HepG2 (cell line): Measurements from ENCODE around the gene ATP11B. TPM values are rescaled to one million over a fixed set of nuclear protein-coding genes. Genes with fewer than 3 reads are reported as not detected.

Experiments used
- ATAC-seq: fragments of 200-7000 bp; cut with Tn5 transposase; 3 replicates; pipeline ENCODE4 v1.9.1; 2020; ENCODE audit warnings: mild to moderate bottlenecking, moderate library complexity
- BruUV-seq: library from RNA; stranded (reverse); fragments of 400-500 nt; replicated peaks from 2 replicates; lab custom pipeline; 2021; lab: Mats Ljungman, UMichigan
- CTCF ChIA-PET: fragments of 300-600 bp; formaldehyde crosslinking; extraction: SDS; loops from one replicate; lab custom pipeline; 2021; ENCODE audit warnings: low total read pairs, inconsistent platforms, low intra/inter-chr PET ratio; lab: Yijun Ruan, JAX
- POLR2A ChIA-PET: fragments of 350-600 bp; sonication (Branson Sonifier 250); formaldehyde crosslinking; loops from one replicate; lab custom pipeline; 2020; ENCODE audit warnings: antibody characterized with exemption, inconsistent platforms; lab: Yijun Ruan, JAX
- DNase-seq: peaks from one replicate; pipeline ENCODE4 v3.0.0-alpha.2; 2015; ENCODE audit warnings: low spot score
- FAIRE-seq: peaks from 3 replicates; lab custom pipeline; 2011; peaks lifted over from hg19 to GRCh38; lab: Jason Lieb, UNC
- H2AFZ ChIP-seq: one replicate; pipeline ENCODE4 v1.6.1; 2011; ENCODE audit warnings: low read length, inconsistent platforms
- H3K27ac ChIP-seq: fragments of 300-600 bp; 3 replicates; pipeline ENCODE4 v1.8.0; 2011; ENCODE audit warnings: mixed run types, mild to moderate bottlenecking, mixed read lengths, low read length, inconsistent platforms; ENCODE audit not compliant: insufficient read depth; ENCODE audit errors: extremely low read length
- H3K27me3 ChIP-seq, 2 experiments: fragments of 200-600 bp in 1 of 2; 2 replicates in 1 of 2; 3 replicates in 1 of 2; pipeline versions ENCODE4 v1.6.0 to v1.8.0; 2011; ENCODE audit warnings: low read length in 2 of 2, mild to moderate bottlenecking in 2 of 2, moderate library complexity in 2 of 2, inconsistent platforms in 1 of 2; ENCODE audit not compliant: insufficient read depth in 2 of 2, control insufficient read depth in 1 of 2
- H3K36me3 ChIP-seq, 2 experiments: fragments of 200-600 bp in 1 of 2; replicated peaks in 1 of 2; 2 replicates in 1 of 2; 3 replicates in 1 of 2; pipeline versions ENCODE4 v1.5.1 to v1.8.0; 2011; ENCODE audit warnings: low read length in 2 of 2, inconsistent platforms in 1 of 2; ENCODE audit not compliant: insufficient read depth in 2 of 2, control insufficient read depth in 1 of 2
- H3K4me1 ChIP-seq: 2 replicates; pipeline ENCODE4 v1.5.1; 2012; ENCODE audit warnings: low read length, inconsistent platforms; ENCODE audit not compliant: insufficient read depth
- H3K4me2 ChIP-seq: 2 replicates; pipeline ENCODE4 v1.6.0; 2011; ENCODE audit warnings: low read depth, low read length, inconsistent platforms
- H3K4me3 ChIP-seq, 3 experiments: fragments of 200-600 bp in 1 of 3; sonication (generic), shearing (Covaris generic) in 1 of 3; replicated peaks in 1 of 3; 2 replicates each; pipeline ENCODE4 v1.5.1; 2011 to 2016; ENCODE audit warnings: low read length in 3 of 3, inconsistent platforms in 2 of 3, low read depth in 2 of 3, mild to moderate bottlenecking in 2 of 3, control low read depth in 1 of 3, mixed read lengths in 1 of 3; ENCODE audit not compliant: insufficient read depth in 1 of 3
- H3K79me2 ChIP-seq: one replicate; pipeline ENCODE4 v1.6.1; 2011; ENCODE audit warnings: low read length, inconsistent platforms; ENCODE audit not compliant: insufficient read depth
- H3K9ac ChIP-seq: 2 replicates; pipeline ENCODE4 v1.6.0; 2011; ENCODE audit warnings: mild to moderate bottlenecking, low read depth, low read length, inconsistent platforms; ENCODE audit not compliant: insufficient read depth
- H3K9me3 ChIP-seq: 2 replicates; pipeline ENCODE4 v1.5.1; 2012; ENCODE audit warnings: mild to moderate bottlenecking, low read length
- H4K20me1 ChIP-seq: 2 replicates; pipeline ENCODE4 v1.6.0; 2011; ENCODE audit warnings: inconsistent platforms, mild to moderate bottlenecking, low read length, moderate library complexity; ENCODE audit not compliant: insufficient read depth
- E2F2 ChIP-seq: sonication (generic); formaldehyde crosslinking; IDR thresholded peaks from 2 replicates; pipeline ENCODE4 v1.4.0; 2020; ENCODE audit warnings: missing genetic modification reagents, borderline replicate concordance
- MXI1 ChIP-seq: IDR thresholded peaks from 3 replicates; pipeline ENCODE4 v1.6.1; 2012; ENCODE audit warnings: low read depth, low read length, inconsistent platforms, borderline replicate concordance
- SMARCC2 ChIP-seq: fragments of 450-650 bp; IDR thresholded peaks from 2 replicates; pipeline ENCODE4 v1.6.1; 2017; ENCODE audit warnings: antibody characterized with exemption, mild to moderate bottlenecking
- YY1 ChIP-seq: IDR thresholded peaks from 2 replicates; pipeline ENCODE4 v1.6.1; 2011; ENCODE audit warnings: low read length, low read depth, moderate library complexity, mild to moderate bottlenecking; ENCODE audit not compliant: insufficient read depth, insufficient replicate concordance
- ZNF20 ChIP-seq: sonication (generic); formaldehyde crosslinking; IDR thresholded peaks from 2 replicates; pipeline ENCODE4 v1.4.0; 2020; ENCODE audit warnings: mild to moderate bottlenecking, moderate library complexity, missing genetic modification reagents
- ZNF232 ChIP-seq: sonication (generic); formaldehyde crosslinking; IDR thresholded peaks from 2 replicates; pipeline ENCODE4 v1.4.0; 2020; ENCODE audit warnings: missing genetic modification reagents, borderline replicate concordance
- ZNF432 ChIP-seq: sonication (generic); formaldehyde crosslinking; IDR thresholded peaks from 2 replicates; pipeline ENCODE4 v1.5.0; 2020; ENCODE audit warnings: missing genetic modification reagents, mild to moderate bottlenecking, borderline replicate concordance
- ZNF570 ChIP-seq: sonication (generic); formaldehyde crosslinking; IDR thresholded peaks from 2 replicates; pipeline ENCODE4 v1.4.0; 2020; ENCODE audit warnings: mild to moderate bottlenecking, missing genetic modification reagents, borderline replicate concordance
- ZNF609 ChIP-seq: sonication (generic); formaldehyde crosslinking; IDR thresholded peaks from 2 replicates; pipeline ENCODE4 v1.4.0; 2020; ENCODE audit warnings: mild to moderate bottlenecking, missing genetic modification reagents, borderline replicate concordance
- ZNF770 ChIP-seq: sonication (generic); formaldehyde crosslinking; IDR thresholded peaks from 2 replicates; pipeline ENCODE4 v1.5.0; 2020; ENCODE audit warnings: mild to moderate bottlenecking, missing genetic modification reagents
- ZNF784 ChIP-seq: sonication (generic); formaldehyde crosslinking; IDR thresholded peaks from 2 replicates; pipeline ENCODE4 v1.5.1; 2020; ENCODE audit warnings: missing genetic modification reagents, mild to moderate bottlenecking, borderline replicate concordance
- WGBS: methylation state at CpG from one replicate; pipeline ENCODE4 v1.1.6; 2017; ENCODE audit warnings: low lambda C conversion rate; 5-methylcytosine and 5-hydroxymethylcytosine counted together
- in situ Hi-C: cut with HindIII; loops from 2 replicates; pipeline ENCODE4 v1.10.0; 2017; ENCODE audit warnings: low pct_unique_long_range_greater_than_20kb; ENCODE audit not compliant: extremely low pct_ligation_motif_present
- intact Hi-C: fragments of 100-400 bp; cut with micrococcal nuclease; formaldehyde crosslinking; loops from one replicate; pipeline ENCODE4 v1.10.0; 2022; ENCODE audit not compliant: unreplicated experiment
- polyA plus RNA-seq, 8 experiments: library from polyadenylated mRNA; depleted of rRNA in 3 of 8; stranded (reverse) in 7 of 8; unstranded in 1 of 8; fragments of >200 nt; fragmentation: Illumina TruSeq in 4 of 8; extraction: Trizol in 4 of 8; gene quantifications; 2 replicates each; pipeline versions ENCODE4 v1.2.1 to v1.2.3, GENCODE V29; 2011 to 2016; ENCODE audit warnings: low read depth in 4 of 8, missing spikeins in 1 of 8, mixed read lengths in 1 of 8; ENCODE audit not compliant: insufficient read depth in 1 of 8
- total RNA-seq, 5 experiments: library from RNA; depleted of rRNA; stranded (reverse); fragments of >200 nt; fragmentation: Illumina TruSeq; extraction: Trizol; gene quantifications; 2 replicates each; pipeline ENCODE4 v1.2.3, GENCODE V29; 2016; ENCODE audit warnings: low read depth in 1 of 5

Gene ATP11B
- total and polyA plus RNA-seq, 2 of the 13 experiments (the other 11 are each of a cell fraction or from before 2014, with no cell fraction given) = 10.1 to 22.9 TPM

- TF ChIP-seq ZNF770 (CRISPR knock-in tag) (no peak), MXI1 (no peak), ZNF432 (CRISPR knock-in tag) (no peak)
Measured at GRCh38 chr3:182824957-182825356, 31.7 kb downstream of the ATP11B start (continued).

GRCh38 chr3:182829761-182830405, 36.6 kb downstream of the ATP11B start:
- Histone ChIP-seq H3K27me3 (no peaks in the 10 kb centered on the region), H2AFZ (no peak overlapping the region), H3K4me2 (no peak overlapping the region), H3K4me3 (no peak overlapping the region), H3K9ac (no peak overlapping the region), H3K27ac (no peak overlapping the region), H4K20me1 (no peaks in the 10 kb centered on the region), H3K79me2 (no peaks in the 10 kb centered on the region), H3K36me3 (peaks cover 0 to 3% of the 10 kb centered on the region in 2 experiments; a peak in 1 of 5 replicates), H3K4me1 (no peaks in the 10 kb centered on the region), H3K9me3 (no peaks in the 10 kb centered on the region)
- BruUV-seq = no TSS peak
- ATAC-seq (no peak), DNase-seq (no peak), FAIRE-seq (no peak)
- ChIA-PET POLR2A (no interaction called here), CTCF (no interaction called here)
- intact Hi-C loops (no loop called here), in situ Hi-C loops (loop anchor here (10.0 kb wide), 1 partner anchor 115 kb away; no protein-coding TSS in a partner anchor)
- 93% methylated on average over 4 of the region's 4 CpGs for WGBS
- TF ChIP-seq ZNF232 (CRISPR knock-in tag) (no peak), ZNF570 (no peak), SMARCC2 (no peak), YY1 (no peak), E2F2 (CRISPR knock-in tag) (no peak), ZNF784 (CRISPR knock-in tag) (no peak), ZNF609 (CRISPR knock-in tag) (no peak), ZNF20 (CRISPR knock-in tag) (no peak)
